ENCODE data around the gene DHRSX.

DNA sequence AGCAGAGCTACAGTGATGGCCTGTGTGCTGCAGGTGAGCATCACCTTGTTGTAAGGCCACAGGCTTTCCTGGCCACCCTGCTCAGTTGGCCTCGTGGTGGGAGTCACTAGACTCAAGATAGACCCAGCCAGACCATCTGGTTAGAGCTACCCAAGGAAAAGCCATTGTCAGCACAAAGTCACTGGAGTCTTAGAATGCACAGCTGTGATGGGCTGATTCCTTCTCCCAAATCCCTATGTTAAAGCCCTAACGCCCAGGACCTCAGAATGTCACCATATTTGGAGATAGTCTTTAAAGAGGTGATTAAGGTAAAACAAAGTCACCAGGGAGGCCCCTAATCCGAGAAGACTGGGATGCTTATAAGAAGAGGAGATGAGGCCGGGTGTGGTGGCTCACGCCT lies 173.4 kb downstream of the DHRSX start:
- TF ChIP-seq, protein P1, sequence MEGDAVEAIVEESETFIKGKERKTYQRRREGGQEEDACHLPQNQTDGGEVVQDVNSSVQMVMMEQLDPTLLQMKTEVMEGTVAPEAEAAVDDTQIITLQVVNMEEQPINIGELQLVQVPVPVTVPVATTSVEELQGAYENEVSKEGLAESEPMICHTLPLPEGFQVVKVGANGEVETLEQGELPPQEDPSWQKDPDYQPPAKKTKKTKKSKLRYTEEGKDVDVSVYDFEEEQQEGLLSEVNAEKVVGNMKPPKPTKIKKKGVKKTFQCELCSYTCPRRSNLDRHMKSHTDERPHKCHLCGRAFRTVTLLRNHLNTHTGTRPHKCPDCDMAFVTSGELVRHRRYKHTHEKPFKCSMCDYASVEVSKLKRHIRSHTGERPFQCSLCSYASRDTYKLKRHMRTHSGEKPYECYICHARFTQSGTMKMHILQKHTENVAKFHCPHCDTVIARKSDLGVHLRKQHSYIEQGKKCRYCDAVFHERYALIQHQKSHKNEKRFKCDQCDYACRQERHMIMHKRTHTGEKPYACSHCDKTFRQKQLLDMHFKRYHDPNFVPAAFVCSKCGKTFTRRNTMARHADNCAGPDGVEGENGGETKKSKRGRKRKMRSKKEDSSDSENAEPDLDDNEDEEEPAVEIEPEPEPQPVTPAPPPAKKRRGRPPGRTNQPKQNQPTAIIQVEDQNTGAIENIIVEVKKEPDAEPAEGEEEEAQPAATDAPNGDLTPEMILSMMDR (IDR thresholded peaks at IDR 0.05) = no peak
- TF ChIP-seq EP300 (IDR thresholded peaks at IDR 0.05) = no peak
- no peak for TF ChIP-seq POLR2A (IDR thresholded peaks at IDR 0.05)

All from upper lobe of left lung (tissue), 4 donors.